Ovary (tissue), 9 donors: ENCODE measurements around the gene AMER3. TPM values are rescaled to one million over a fixed set of nuclear protein-coding genes. Genes with fewer than 3 reads are reported as not detected.

Source experiments
- DNase-seq, 5 donors: peaks; one replicate each; pipeline ENCODE4 v3.0.0-alpha.2; 2019 to 2020
- H3K27ac ChIP-seq, 2 donors: fragments of 200-600 bp; one replicate each; pipeline versions ENCODE4 v1.5.1 to v1.8.0; 2019 to 2022
- H3K27me3 ChIP-seq: fragments of 200-600 bp; one replicate; pipeline ENCODE4 v1.8.0; 2022
- H3K36me3 ChIP-seq: fragments of 200-600 bp; sonication (generic); one replicate; pipeline ENCODE4 v1.5.1; 2019
- H3K4me1 ChIP-seq: one replicate; pipeline ENCODE4 v1.8.1; 2013; ENCODE audit warnings: mild to moderate bottlenecking, moderate library complexity; ENCODE audit not compliant: insufficient read depth
- H3K4me3 ChIP-seq: fragments of 200-600 bp; sonication (generic); one replicate; pipeline ENCODE4 v1.5.1; 2017
- H3K9me3 ChIP-seq, 2 donors: fragments of 200-600 bp in 1 of 2; sonication (generic) in 1 of 2; one replicate each; pipeline versions ENCODE4 v1.5.1 to v1.8.1; 2013 to 2019; ENCODE audit warnings: mild to moderate bottlenecking in 1 of 2, moderate library complexity in 1 of 2
- EP300 ChIP-seq: sonication (generic); formaldehyde crosslinking; IDR thresholded peaks from one replicate; pipeline ENCODE4 v1.6.1; 2017; ENCODE audit warnings: antibody characterized with exemption
- POLR2A ChIP-seq: fragments of 450-650 bp; IDR thresholded peaks from one replicate; pipeline ENCODE4 v1.6.1; 2017; ENCODE audit warnings: antibody characterized with exemption, mild to moderate bottlenecking, moderate library complexity
- WGBS, 3 donors: extraction: QIAGEN DNeasy Blood & Tissue Kit in 1 of 3; methylation state at CpG; one replicate each; pipeline versions ENCODE4 v1.1.5 to v1.1.7; 2013 to 2017; 5-methylcytosine and 5-hydroxymethylcytosine counted together
- intact Hi-C, 4 donors: fragments of 100-400 bp; cut with DNase I; formaldehyde crosslinking; loops; one replicate each; pipeline versions ENCODE4 v1.11.0 to v1.15.1; 2022 to 2023
- polyA plus RNA-seq, 2 donors: library from polyadenylated mRNA; stranded (reverse); fragments of 200-250 nt in 1 of 2; fragments of 350-450 nt in 1 of 2; fragmentation: Illumina TruSeq in 1 of 2; extraction: RNeasy Lipid Tissue Mini Kit (QIAGEN cat#74804) in 1 of 2; gene quantifications; one replicate each; pipeline ENCODE4 v1.2.3, GENCODE V29; 2013 to 2014
- total RNA-seq, 7 donors: library from RNA; depleted of rRNA in 2 of 7; stranded (reverse); fragments of >200 nt in 2 of 7; fragmentation: NEBNext Ultra II Directional in 3 of 7; extraction: Animal tissue kit (Norgen Biotek cat#: 25700) in 3 of 7; gene quantifications; one replicate each; pipeline versions ENCODE4 v1.1.0 to v1.2.4, GENCODE V29; 2016 to 2023
- TF ChIP-seq, protein P1 (sequence below), 3 donors: fragments of 450-650 bp in 2 of 3; fragments of 200-600 bp in 1 of 3; IDR thresholded peaks; one replicate each; pipeline versions ENCODE4 v1.5.1 to v1.8.0; 2016 to 2022; ENCODE audit warnings: antibody characterized with exemption in 3 of 3, mild to moderate bottlenecking in 1 of 3
- donor health status: DM: no; HTN: no; CAD: no; lungs with moderate emphysema.
- donor health status: DM: no; HTN: no; CAD: no.
- donor health status: Bipolar disorder and iron deficiency.
- donor health status: DM: yes; HTN: yes; CAD: no.
- donor health status: DM: no; HTN: no; CAD: no.
- donor health status: DM: yes; HTN: yes; CAD: no.

Gene AMER3
- total and polyA plus RNA-seq, 9 donors = not detected

DNA sequence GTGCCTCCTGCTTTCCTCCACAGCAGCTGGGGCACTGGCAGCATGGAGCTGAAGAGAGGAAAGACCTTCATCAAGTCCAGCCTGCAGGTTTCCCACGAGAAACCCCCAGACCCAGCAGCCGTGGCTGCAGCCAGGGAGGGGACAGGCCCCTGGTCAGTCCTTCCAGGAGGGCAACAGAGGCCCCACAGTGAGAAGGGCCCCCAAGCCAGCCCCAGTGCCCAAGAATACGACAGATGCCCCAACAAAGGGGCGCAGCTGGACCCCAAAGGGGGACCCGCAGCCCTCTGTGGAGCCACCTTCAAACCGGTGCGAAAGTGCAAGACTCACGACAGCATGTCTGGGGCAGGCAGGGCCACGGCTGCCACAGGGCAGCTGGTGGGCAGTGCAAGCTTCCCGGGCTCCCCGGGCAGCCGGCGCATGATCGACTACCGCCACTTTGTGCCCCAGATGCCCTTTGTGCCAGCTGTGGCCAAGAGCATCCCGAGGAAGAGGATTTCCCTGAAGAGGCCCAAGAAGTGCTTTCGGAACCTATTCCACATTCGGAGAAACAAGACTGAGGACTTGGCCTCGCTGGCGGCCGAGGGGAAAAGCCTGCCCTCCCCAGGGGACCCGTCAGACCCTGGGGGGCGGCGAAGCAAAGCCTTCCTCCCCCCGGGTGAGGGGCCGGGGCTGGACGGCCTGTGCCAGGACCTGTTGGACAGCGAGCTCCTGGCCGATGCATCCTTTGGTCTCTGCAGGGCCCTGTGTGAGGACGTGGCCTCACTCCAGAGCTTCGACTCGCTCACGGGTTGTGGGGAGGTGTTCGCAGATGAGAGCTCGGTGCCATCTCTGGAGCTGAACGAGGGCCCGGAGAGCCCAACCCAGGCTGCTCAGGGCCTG, 6.9 kb downstream of the AMER3 start:
- Histone ChIP-seq H3K4me1 (no peaks in the 10 kb centered on the region), H3K27me3 (no peaks in the 10 kb centered on the region), H3K27ac (no peak overlapping the region), H3K4me3 (no peak overlapping the region), H3K36me3 (no peaks in the 10 kb centered on the region), H3K9me3 (no peaks in the 10 kb centered on the region)
- intact Hi-C loops = no loop called here
- 73 to 81% (median 80%) methylated on average over 29 to 37 of the region's 37 CpGs for WGBS, 3 donors
- TF ChIP-seq POLR2A = no peak
- no peak for TF ChIP-seq EP300
- TF ChIP-seq, protein P1, sequence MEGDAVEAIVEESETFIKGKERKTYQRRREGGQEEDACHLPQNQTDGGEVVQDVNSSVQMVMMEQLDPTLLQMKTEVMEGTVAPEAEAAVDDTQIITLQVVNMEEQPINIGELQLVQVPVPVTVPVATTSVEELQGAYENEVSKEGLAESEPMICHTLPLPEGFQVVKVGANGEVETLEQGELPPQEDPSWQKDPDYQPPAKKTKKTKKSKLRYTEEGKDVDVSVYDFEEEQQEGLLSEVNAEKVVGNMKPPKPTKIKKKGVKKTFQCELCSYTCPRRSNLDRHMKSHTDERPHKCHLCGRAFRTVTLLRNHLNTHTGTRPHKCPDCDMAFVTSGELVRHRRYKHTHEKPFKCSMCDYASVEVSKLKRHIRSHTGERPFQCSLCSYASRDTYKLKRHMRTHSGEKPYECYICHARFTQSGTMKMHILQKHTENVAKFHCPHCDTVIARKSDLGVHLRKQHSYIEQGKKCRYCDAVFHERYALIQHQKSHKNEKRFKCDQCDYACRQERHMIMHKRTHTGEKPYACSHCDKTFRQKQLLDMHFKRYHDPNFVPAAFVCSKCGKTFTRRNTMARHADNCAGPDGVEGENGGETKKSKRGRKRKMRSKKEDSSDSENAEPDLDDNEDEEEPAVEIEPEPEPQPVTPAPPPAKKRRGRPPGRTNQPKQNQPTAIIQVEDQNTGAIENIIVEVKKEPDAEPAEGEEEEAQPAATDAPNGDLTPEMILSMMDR (IDR thresholded peaks at IDR 0.05) = no peak
- DNase-seq = no peak

DNA sequence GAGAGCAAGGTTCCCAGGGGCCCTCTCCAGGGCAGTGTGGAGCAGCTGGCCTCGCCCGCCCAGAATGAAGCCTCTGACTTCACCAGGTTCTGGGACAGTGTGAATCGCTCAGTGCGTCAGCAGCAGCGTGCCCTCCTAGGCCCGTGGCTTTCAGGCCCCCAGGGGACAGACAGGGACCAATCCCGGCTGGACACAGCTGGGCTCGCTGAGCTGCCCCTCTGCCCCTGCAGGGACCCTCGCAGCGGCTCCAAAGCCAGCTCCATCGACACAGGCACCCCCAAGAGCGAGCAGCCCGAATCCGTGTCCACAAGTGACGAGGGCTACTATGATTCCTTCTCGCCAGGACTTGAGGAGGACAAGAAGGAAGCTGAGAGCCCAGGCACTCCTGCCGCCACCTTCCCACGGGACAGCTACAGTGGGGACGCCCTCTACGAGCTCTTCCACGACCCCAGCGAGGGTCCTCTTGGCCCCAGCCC, 7.6 kb downstream of the AMER3 start:
- intact Hi-C loops = no loop called here
- Histone ChIP-seq H3K27me3 (no peaks in the 10 kb centered on the region), H3K4me3 (no peak overlapping the region), H3K9me3 (no peaks in the 10 kb centered on the region), H3K36me3 (no peaks in the 10 kb centered on the region), H3K4me1 (no peaks in the 10 kb centered on the region), H3K27ac (no peak overlapping the region)
- TF ChIP-seq POLR2A = no peak
- TF ChIP-seq, protein P1 (IDR thresholded peaks at IDR 0.05) = no peak
- no peak for TF ChIP-seq EP300
- no peak for DNase-seq
- WGBS, 3 donors = 82 to 89% (median 84%) methylated on average over 18 to 22 of the region's 22 CpGs

DNA sequence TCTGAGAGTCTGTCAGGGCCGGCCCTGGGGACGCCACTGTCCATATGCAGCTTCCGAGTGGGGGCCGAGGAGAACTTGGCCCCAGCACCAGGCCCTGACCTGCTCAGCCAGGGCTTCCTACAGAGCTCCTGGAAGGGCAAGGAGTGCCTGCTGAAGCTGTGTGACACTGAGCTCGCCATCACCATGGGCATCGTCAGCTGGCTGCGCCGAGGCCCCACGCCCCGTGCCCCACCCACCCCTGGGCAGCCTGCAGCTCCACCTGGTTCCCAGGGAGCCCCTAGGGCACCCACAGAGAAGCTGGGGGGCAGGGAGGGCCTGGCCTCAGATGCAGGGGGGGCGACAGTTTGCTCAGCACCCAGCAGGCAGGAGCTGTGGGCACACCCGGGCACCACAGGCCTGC, 8.1 kb downstream of the AMER3 start:
- no peak overlapping the region for H3K4me3 ChIP-seq
- no peak overlapping the region for H3K27ac ChIP-seq
- 79 to 93% (median 88%) methylated on average over 10 to 12 of the region's 12 CpGs for WGBS, 3 donors
- intact Hi-C loops = no loop called here
- DNase-seq = no peak
- H3K36me3 ChIP-seq = no peaks in the 10 kb centered on the region
- H3K9me3 ChIP-seq = no peaks in the 10 kb centered on the region
- H3K27me3 ChIP-seq = no peaks in the 10 kb centered on the region
- no peaks in the 10 kb centered on the region for H3K4me1 ChIP-seq
- TF ChIP-seq POLR2A (no peak), EP300 (no peak)
- TF ChIP-seq, protein P1 (IDR thresholded peaks at IDR 0.05) = no peak

DNA sequence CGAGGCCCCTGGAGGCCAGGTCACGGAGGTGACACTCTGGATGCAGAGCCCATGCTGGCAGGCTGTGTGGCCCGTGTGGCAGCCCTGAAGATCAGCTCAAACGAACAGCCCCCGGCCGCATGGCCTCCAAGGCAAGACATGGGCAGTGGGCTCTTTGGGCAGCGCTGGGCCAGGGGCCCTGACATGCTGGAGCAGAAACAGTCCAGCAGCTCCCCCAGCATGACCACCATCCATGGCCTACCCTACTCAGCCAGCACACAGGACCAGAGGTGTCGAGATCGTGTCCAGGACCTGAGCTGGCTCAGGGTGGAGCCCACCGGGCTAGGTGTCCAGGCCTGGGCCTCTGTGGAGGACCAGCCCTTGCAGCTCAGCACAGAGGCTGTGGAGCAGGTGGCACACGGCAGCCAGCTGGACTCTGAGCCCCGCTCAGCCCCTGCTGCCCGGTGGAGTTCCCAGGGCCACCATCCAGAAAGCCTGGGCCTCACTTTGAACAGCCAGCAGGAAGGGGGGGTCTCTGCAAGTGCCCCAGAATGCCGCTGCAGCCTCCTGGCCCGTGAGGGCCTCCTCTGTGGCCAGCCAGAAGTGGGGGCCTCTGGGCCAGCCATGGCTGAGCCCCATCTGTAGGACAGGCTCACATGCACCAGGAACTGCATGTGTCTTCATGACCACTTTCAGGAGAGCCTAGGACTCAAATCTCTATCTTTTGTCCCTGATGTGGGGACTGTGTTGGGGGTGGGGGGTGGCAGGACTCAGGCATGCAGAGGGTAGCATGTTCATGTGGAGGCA, 8.9 kb downstream of the AMER3 start:
- intact Hi-C loops = no loop called here
- TF ChIP-seq POLR2A = no peak
- no peak for TF ChIP-seq EP300
- TF ChIP-seq, protein P1 (IDR thresholded peaks at IDR 0.05) = no peak
- Histone ChIP-seq H3K27me3 (no peaks in the 10 kb centered on the region), H3K27ac (no peak overlapping the region), H3K9me3 (no peaks in the 10 kb centered on the region), H3K4me3 (no peak overlapping the region), H3K4me1 (no peaks in the 10 kb centered on the region), H3K36me3 (no peaks in the 10 kb centered on the region)
- WGBS, 3 donors = 80 to 85% (median 80%) methylated on average over 12 to 15 of the region's 15 CpGs
- DNase-seq = no peak
